ENCODE data around the gene MAFF.

MAFF gene

DNA sequence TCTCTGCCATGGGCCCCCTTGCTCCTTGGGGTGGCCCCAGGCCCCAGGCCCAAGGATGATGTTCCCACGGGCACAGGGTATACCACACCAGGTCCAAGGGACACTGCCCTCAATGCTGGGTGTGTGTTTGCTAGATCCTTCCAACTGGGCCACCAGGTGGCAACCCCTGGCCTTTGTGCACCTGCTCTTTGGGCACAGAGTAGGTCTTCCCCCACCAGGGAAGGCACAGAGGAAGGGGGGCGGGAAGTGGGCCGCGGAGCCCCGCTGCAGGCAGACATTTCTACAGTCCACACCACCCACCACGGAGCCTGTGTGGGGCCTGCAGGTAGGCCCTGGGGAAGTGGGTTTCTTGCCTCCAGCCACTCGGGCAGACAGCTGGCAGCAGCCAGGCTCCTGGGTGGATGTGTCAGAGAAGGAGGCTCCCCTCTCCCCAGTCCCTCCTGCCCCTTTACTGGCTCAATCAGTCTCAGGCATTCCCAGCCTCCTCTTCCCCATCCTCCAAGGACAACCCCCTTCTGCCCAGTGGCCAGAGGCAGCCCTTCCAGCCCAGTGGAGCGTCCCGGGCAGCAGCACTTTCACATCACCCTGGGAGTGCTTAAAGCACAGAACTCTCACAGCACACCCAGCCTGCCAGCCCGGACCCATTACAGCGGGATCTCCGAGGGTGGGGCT is 21.6 kb downstream of the MAFF start:
- DNase-seq, result peak; percentile 21

GRCh38 chr22:38226853-38227649 is 25.3 kb downstream of the MAFF start:
- H3K27ac ChIP-seq (ENCODE audit: low read length), result no peak overlapping the region
- H3K27me3 ChIP-seq (ENCODE audit: insufficient read depth, low read length, poor library complexity), result no peaks in the 10 kb centered on the region
- no peaks in the 10 kb centered on the region for H3K79me2 ChIP-seq (ENCODE audit: insufficient read depth, low read length)
- H3K9ac ChIP-seq (ENCODE audit: low read depth, low read length), result no peak overlapping the region
- no peaks in the 10 kb centered on the region for H3K4me1 ChIP-seq (ENCODE audit: insufficient read depth, low read length)
- TF ChIP-seq EZH2 (IDR thresholded peaks at IDR 0.05; ENCODE audit: borderline replicate concordance, low read depth, low read length, severe bottlenecking), result no peak
- TF ChIP-seq, protein P1, sequence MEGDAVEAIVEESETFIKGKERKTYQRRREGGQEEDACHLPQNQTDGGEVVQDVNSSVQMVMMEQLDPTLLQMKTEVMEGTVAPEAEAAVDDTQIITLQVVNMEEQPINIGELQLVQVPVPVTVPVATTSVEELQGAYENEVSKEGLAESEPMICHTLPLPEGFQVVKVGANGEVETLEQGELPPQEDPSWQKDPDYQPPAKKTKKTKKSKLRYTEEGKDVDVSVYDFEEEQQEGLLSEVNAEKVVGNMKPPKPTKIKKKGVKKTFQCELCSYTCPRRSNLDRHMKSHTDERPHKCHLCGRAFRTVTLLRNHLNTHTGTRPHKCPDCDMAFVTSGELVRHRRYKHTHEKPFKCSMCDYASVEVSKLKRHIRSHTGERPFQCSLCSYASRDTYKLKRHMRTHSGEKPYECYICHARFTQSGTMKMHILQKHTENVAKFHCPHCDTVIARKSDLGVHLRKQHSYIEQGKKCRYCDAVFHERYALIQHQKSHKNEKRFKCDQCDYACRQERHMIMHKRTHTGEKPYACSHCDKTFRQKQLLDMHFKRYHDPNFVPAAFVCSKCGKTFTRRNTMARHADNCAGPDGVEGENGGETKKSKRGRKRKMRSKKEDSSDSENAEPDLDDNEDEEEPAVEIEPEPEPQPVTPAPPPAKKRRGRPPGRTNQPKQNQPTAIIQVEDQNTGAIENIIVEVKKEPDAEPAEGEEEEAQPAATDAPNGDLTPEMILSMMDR (IDR thresholded peaks at IDR 0.05; ENCODE audit: borderline replicate concordance, extremely low read depth, low read length, poor library complexity, severe bottlenecking), result no peak
- ATAC-seq (ENCODE audit: insufficient read depth, low read depth) (no peak), DNase-seq (no peak)
- H3K4me2 ChIP-seq (ENCODE audit: insufficient read depth, low read length), result no peak overlapping the region
- H3K4me3 ChIP-seq (ENCODE audit: low read depth in 1 of 2, low read length in 2 of 2), result no peak overlapping the region
- H4K20me1 ChIP-seq (ENCODE audit: insufficient read depth, low read length), result no peaks in the 10 kb centered on the region
- H3K36me3 ChIP-seq (ENCODE audit: insufficient read depth, low read length), result peaks cover 46% of the 10 kb centered on the region
- H2AFZ ChIP-seq (ENCODE audit: low read depth, low read length), result no peak overlapping the region
- no peaks in the 10 kb centered on the region for H3K9me3 ChIP-seq (ENCODE audit: insufficient read depth, low read length, severe bottlenecking)

More for the DNA sequence above, 21.6 kb downstream of the MAFF start:
- Histone ChIP-seq H3K4me1 (ENCODE audit: insufficient read depth, low read length) (no peaks in the 10 kb centered on the region), H3K9me3 (ENCODE audit: insufficient read depth, low read length, severe bottlenecking) (no peaks in the 10 kb centered on the region), H3K4me3 (ENCODE audit: low read depth in 1 of 2, low read length in 2 of 2) (no peak overlapping the region), H3K9ac (ENCODE audit: low read depth, low read length) (no peak overlapping the region), H3K4me2 (ENCODE audit: insufficient read depth, low read length) (no peak overlapping the region), H3K27me3 (ENCODE audit: insufficient read depth, low read length, poor library complexity) (no peaks in the 10 kb centered on the region), H4K20me1 (ENCODE audit: insufficient read depth, low read length) (no peaks in the 10 kb centered on the region), H3K27ac (ENCODE audit: low read length) (no peak overlapping the region), H2AFZ (ENCODE audit: low read depth, low read length) (no peak overlapping the region), H3K79me2 (ENCODE audit: insufficient read depth, low read length) (no peaks in the 10 kb centered on the region), H3K36me3 (ENCODE audit: insufficient read depth, low read length) (peaks cover 30% of the 10 kb centered on the region)
- TF ChIP-seq, protein P1 (IDR thresholded peaks at IDR 0.05; ENCODE audit: borderline replicate concordance, extremely low read depth, low read length, poor library complexity, severe bottlenecking), result no peak
- no peak for TF ChIP-seq EZH2 (IDR thresholded peaks at IDR 0.05; ENCODE audit: borderline replicate concordance, low read depth, low read length, severe bottlenecking)
- ATAC-seq (ENCODE audit: insufficient read depth, low read depth), result peak; percentile 46; the same call in 1 of the 3 replicates

DNA sequence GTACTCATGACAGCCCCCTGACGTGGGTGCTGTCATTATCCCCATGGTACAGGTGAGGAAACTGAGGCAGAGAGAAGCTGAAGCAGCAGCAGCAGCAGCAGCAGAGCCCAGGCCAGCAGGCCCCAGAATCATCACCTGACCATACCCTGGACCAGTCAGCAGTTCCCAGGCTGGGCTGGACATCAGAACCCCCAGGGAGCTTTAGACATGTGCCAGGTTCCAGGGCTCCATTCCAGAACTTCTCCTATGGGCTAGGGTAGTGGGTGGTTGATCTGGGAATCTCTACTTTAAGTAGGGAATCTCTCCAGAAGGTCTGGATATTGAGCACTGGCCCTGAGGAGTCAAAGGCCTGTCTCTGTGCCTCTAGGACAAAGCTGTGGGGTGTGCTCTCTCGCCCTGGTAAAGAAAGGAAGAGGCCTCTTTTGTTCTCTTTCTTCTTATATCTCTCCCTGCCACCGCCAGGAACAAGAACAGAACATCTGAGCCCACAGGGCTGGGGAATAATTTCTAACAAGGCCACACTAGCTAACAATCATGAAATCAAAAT is 26.6 kb downstream of the MAFF start:
- no peaks in the 10 kb centered on the region for H4K20me1 ChIP-seq (ENCODE audit: insufficient read depth, low read length)
- ATAC-seq (ENCODE audit: insufficient read depth, low read depth) (no peak), DNase-seq (no peak)
- H3K9ac ChIP-seq (ENCODE audit: low read depth, low read length), result no peak overlapping the region
- H3K27me3 ChIP-seq (ENCODE audit: insufficient read depth, low read length, poor library complexity), result no peaks in the 10 kb centered on the region
- H3K27ac ChIP-seq (ENCODE audit: low read length), result no peak overlapping the region
- H3K36me3 ChIP-seq (ENCODE audit: insufficient read depth, low read length), result peaks cover 48% of the 10 kb centered on the region
- TF ChIP-seq EZH2 (IDR thresholded peaks at IDR 0.05; ENCODE audit: borderline replicate concordance, low read depth, low read length, severe bottlenecking), result no peak
- TF ChIP-seq, protein P1 (IDR thresholded peaks at IDR 0.05; ENCODE audit: borderline replicate concordance, extremely low read depth, low read length, poor library complexity, severe bottlenecking), result no peak
- H3K4me1 ChIP-seq (ENCODE audit: insufficient read depth, low read length), result no peaks in the 10 kb centered on the region
- H3K4me3 ChIP-seq (ENCODE audit: low read depth in 1 of 2, low read length in 2 of 2), result no peak overlapping the region
- no peak overlapping the region for H3K4me2 ChIP-seq (ENCODE audit: insufficient read depth, low read length)
- no peak overlapping the region for H2AFZ ChIP-seq (ENCODE audit: low read depth, low read length)
- no peaks in the 10 kb centered on the region for H3K9me3 ChIP-seq (ENCODE audit: insufficient read depth, low read length, severe bottlenecking)
- no peaks in the 10 kb centered on the region for H3K79me2 ChIP-seq (ENCODE audit: insufficient read depth, low read length)
